DOHH2 (cell line): ENCODE measurements around the gene PELI2.

Source experiments
- EZH2phosphoT487 ChIP-seq: fragments of 200-600 bp; sonication (generic); IDR thresholded peaks from 2 replicates; pipeline ENCODE4 v1.6.1; 2017; ENCODE audit warnings: borderline replicate concordance, mild to moderate bottlenecking, antibody characterized with exemption, low read length, moderate library complexity, mixed read lengths
- TF ChIP-seq, protein P1 (sequence below): fragments of 200-600 bp; sonication (generic); IDR thresholded peaks from one replicate; pipeline ENCODE4 v1.5.1; 2014; ENCODE audit warnings: antibody characterized with exemption, mild to moderate bottlenecking, low read depth, low read length; ENCODE audit not compliant: poor library complexity, severe bottlenecking

DNA sequence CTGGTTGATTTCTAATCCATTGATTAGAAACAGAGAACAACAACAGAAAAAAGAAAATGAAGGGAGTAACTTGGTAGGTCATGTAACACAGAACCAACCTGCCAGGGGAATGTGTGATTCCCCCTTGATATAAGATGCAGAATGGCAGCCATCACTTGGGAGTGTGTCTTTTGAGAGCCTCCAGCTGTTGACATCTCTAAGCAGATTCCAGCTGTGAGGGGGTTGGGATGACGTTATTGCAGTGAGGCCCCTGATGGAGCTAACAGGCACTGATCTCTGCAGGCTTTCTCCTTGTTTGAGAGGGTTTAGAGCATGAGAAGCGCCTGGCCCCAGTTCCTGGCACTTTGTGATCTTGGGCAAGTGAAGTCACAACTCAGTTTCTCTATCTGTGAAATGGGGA is 124.9 kb downstream of the PELI2 start:
- TF ChIP-seq, protein P1, sequence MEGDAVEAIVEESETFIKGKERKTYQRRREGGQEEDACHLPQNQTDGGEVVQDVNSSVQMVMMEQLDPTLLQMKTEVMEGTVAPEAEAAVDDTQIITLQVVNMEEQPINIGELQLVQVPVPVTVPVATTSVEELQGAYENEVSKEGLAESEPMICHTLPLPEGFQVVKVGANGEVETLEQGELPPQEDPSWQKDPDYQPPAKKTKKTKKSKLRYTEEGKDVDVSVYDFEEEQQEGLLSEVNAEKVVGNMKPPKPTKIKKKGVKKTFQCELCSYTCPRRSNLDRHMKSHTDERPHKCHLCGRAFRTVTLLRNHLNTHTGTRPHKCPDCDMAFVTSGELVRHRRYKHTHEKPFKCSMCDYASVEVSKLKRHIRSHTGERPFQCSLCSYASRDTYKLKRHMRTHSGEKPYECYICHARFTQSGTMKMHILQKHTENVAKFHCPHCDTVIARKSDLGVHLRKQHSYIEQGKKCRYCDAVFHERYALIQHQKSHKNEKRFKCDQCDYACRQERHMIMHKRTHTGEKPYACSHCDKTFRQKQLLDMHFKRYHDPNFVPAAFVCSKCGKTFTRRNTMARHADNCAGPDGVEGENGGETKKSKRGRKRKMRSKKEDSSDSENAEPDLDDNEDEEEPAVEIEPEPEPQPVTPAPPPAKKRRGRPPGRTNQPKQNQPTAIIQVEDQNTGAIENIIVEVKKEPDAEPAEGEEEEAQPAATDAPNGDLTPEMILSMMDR, result no peak
- no peak for TF ChIP-seq EZH2phosphoT487
